ENCODE results near the gene PDXP.

- TF ChIP-seq EZH2 (IDR thresholded peaks at IDR 0.05; ENCODE audit: insufficient read depth, poor library complexity, severe bottlenecking) = no peak
- no peak for TF ChIP-seq EZH2phosphoT487 (IDR thresholded peaks at IDR 0.05; ENCODE audit: insufficient read depth, low read depth)
Measured at GRCh38 chr22:37675930-37676735, 17.6 kb downstream of the PDXP start.

All from GM23248 (cell line).